Suprapubic skin (tissue), 4 donors: ENCODE measurements around the gene CD37. TPM values are rescaled to one million over a fixed set of nuclear protein-coding genes. Genes with fewer than 3 reads are reported as not detected.
A peak's percentile ranks its signal among the peaks of the same experiment; 100 is the strongest.
"Not testable (repeated sequence)": the region's sequence is repeated elsewhere in the genome, so short reads cannot be mapped to it uniquely, and the experiment has no call there.

Source experiments
- DNase-seq, 2 donors: peaks; one replicate each; pipeline ENCODE4 v3.0.0-alpha.2; 2019; ENCODE audit warnings: low spot score in 2 of 2
- H3K27ac ChIP-seq: fragments of 200-600 bp; sonication (generic); one replicate; pipeline ENCODE4 v1.5.1; 2019
- H3K27me3 ChIP-seq: fragments of 200-600 bp; sonication (generic); one replicate; pipeline ENCODE4 v1.5.1; 2019
- H3K36me3 ChIP-seq: fragments of 200-600 bp; sonication (generic); one replicate; pipeline ENCODE4 v1.5.1; 2019
- H3K4me1 ChIP-seq: fragments of 200-600 bp; sonication (generic); one replicate; pipeline ENCODE4 v1.5.1; 2019
- H3K4me3 ChIP-seq: fragments of 200-600 bp; sonication (generic); one replicate; pipeline ENCODE4 v1.5.1; 2019; ENCODE audit warnings: mild to moderate bottlenecking
- H3K9me3 ChIP-seq: fragments of 200-600 bp; sonication (generic); one replicate; pipeline ENCODE4 v1.5.1; 2019
- CTCF ChIP-seq, 2 donors: fragments of 200-600 bp in 1 of 2; fragments of 450-650 bp in 1 of 2; sonication (generic) in 1 of 2; IDR thresholded peaks; one replicate each; pipeline ENCODE4 v1.5.1; 2016 to 2019; ENCODE audit warnings: antibody characterized with exemption in 2 of 2, mild to moderate bottlenecking in 1 of 2, moderate library complexity in 1 of 2
- EP300 ChIP-seq: sonication (generic); formaldehyde crosslinking; IDR thresholded peaks from one replicate; pipeline ENCODE4 v1.6.1; 2017; ENCODE audit warnings: antibody characterized with exemption
- POLR2A ChIP-seq, 2 donors: fragments of 450-650 bp; IDR thresholded peaks; one replicate each; pipeline ENCODE4 v1.6.1; 2017; ENCODE audit warnings: antibody characterized with exemption in 2 of 2, mild to moderate bottlenecking in 2 of 2, moderate library complexity in 2 of 2
- POLR2AphosphoS5 ChIP-seq, 3 donors: sonication (generic); formaldehyde crosslinking; IDR thresholded peaks; one replicate each; pipeline ENCODE4 v1.6.1; 2017; ENCODE audit warnings: antibody characterized with exemption in 3 of 3
- WGBS: methylation state at CpG from one replicate; pipeline ENCODE4 v1.1.5; 2018; 5-methylcytosine and 5-hydroxymethylcytosine counted together
- total RNA-seq, 4 donors: library from RNA; depleted of rRNA; stranded (reverse); fragments of >200 nt; gene quantifications; one replicate each; pipeline ENCODE4 v1.1.0, GENCODE V29; 2016

The CD37 gene
- total RNA-seq, 4 donors from 2014 or later, result 2.9 to 25.7 (median 5.0) TPM

- Histone ChIP-seq H3K9me3 (no peaks in the 10 kb centered on the region), H3K27ac (peak within 1 kb of the TSS; percentile 93), H3K36me3 (peaks cover 8% of the 10 kb centered on the region), H3K4me1 (peaks cover 39% of the 10 kb centered on the region), H3K4me3 (peak within 1 kb of the TSS; percentile 79), H3K27me3 (no peaks in the 10 kb centered on the region)
- peak in 1 of 3 donors; percentile 18 for TF ChIP-seq POLR2AphosphoS5 (IDR thresholded peaks at IDR 0.05)
- TF ChIP-seq CTCF (IDR thresholded peaks at IDR 0.05), result no peak
- TF ChIP-seq EP300, result no peak
- TF ChIP-seq POLR2A (IDR thresholded peaks at IDR 0.05), result peak in 1 of 2 donors; percentile 44
- WGBS, result 3% methylated on average over 41 of the region's 46 CpGs
- DNase-seq, result peak; percentile 100
Measured at GRCh38 chr19:49363268-49364082, 28.3 kb downstream of the CD37 start, which contains the start of gene DKKL1. Gene DKKL1, plus strand, starts transcription at chr19:49363877. Its CDS starts 122 bp downstream, at chr19:49363999.

- no peak for TF ChIP-seq POLR2A (IDR thresholded peaks at IDR 0.05)
- TF ChIP-seq POLR2AphosphoS5 (IDR thresholded peaks at IDR 0.05), result no peak
- no peak for TF ChIP-seq EP300
- no peak for TF ChIP-seq CTCF (IDR thresholded peaks at IDR 0.05)
- peaks cover 1% of the 10 kb centered on the region for H3K36me3 ChIP-seq
- peaks cover 6% of the 10 kb centered on the region for H3K9me3 ChIP-seq
- WGBS, result 78% methylated on average over 27 of the region's 27 CpGs
- no peak overlapping the region for H3K27ac ChIP-seq
- H3K4me1 ChIP-seq, result peaks cover 39% of the 10 kb centered on the region
- H3K4me3 ChIP-seq, result peak overlapping the region; percentile 79
- DNase-seq, result no peak
- H3K27me3 ChIP-seq, result no peaks in the 10 kb centered on the region
Measured at GRCh38 chr19:49364083-49364737, 29.0 kb downstream of the CD37 start.

DNA sequence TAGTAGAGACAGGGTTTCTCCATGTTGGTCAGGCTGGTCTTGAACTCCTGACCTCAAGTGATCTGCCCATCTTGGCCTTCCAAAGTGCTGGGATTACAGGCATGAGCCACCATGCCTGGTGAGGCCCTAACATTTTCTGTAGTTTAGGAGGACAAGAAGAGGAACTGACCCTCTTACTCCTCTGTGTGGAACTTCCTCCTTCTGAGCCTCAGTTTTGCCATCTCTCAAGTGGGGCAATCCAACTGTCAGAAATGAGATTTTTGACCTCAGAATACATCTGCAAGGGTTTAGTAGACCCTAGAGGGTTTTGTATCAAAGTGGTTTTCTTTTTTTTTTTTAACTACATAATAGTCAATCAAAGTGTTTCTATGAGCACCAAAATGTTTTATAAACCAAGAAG lies 30.9 kb downstream of the CD37 start:
- Histone ChIP-seq H3K27ac (no peak overlapping the region), H3K4me3 (no peak overlapping the region), H3K9me3 (peaks cover 13% of the 10 kb centered on the region), H3K36me3 (no peaks in the 10 kb centered on the region), H3K4me1 (peaks cover 29% of the 10 kb centered on the region), H3K27me3 (no peaks in the 10 kb centered on the region)
- no peak for DNase-seq
- TF ChIP-seq POLR2A (IDR thresholded peaks at IDR 0.05) (no peak), CTCF (IDR thresholded peaks at IDR 0.05) (no peak), POLR2AphosphoS5 (IDR thresholded peaks at IDR 0.05) (no peak), EP300 (no peak)

DNA sequence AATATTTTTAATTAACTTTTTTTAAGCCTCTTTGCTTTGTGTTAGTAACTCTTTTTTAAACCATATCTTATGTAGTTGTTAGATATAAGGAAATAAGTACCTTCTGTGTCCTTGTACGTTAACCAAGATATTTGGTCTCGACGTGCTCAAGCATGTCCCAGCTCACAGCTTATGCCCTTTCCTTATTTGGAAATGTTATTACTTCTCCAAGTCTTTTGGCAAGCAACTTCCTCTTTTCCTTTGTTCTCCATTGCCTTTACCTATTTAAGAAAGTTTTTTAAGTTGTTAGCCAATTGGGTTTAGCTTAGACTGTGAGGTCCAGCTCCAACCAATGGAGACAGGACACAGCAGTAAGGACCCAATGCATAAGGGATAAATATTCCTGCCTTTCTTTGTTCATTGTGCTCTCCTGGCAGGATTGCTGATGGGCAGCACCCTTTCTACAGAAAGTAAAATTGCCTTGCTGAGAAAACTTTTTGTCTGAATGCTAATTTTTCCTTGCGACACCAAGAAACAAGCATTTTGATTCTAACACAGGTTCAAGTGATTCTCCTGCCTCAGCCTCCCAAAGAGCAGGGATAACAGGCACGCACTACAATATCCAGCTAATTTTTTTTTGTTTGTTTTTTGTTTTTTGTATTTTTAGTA lies 33.6 kb downstream of the CD37 start:
- peaks cover 2% of the 10 kb centered on the region for H3K4me1 ChIP-seq
- no peak for DNase-seq
- WGBS, result 82% methylated on average over 5 of the region's 5 CpGs
- H3K27ac ChIP-seq, result no peak overlapping the region
- H3K9me3 ChIP-seq, result peaks cover 13% of the 10 kb centered on the region
- H3K27me3 ChIP-seq, result no peaks in the 10 kb centered on the region
- H3K36me3 ChIP-seq, result no peaks in the 10 kb centered on the region
- TF ChIP-seq CTCF (IDR thresholded peaks at IDR 0.05), result no peak
- TF ChIP-seq POLR2A (IDR thresholded peaks at IDR 0.05), result no peak
- TF ChIP-seq POLR2AphosphoS5 (IDR thresholded peaks at IDR 0.05), result no peak
- no peak for TF ChIP-seq EP300
- H3K4me3 ChIP-seq, result no peak overlapping the region

- no peak for DNase-seq
- Histone ChIP-seq H3K9me3 (peaks cover 13% of the 10 kb centered on the region), H3K4me3 (no peak overlapping the region), H3K4me1 (no peaks in the 10 kb centered on the region), H3K27me3 (no peaks in the 10 kb centered on the region), H3K27ac (no peak overlapping the region), H3K36me3 (no peaks in the 10 kb centered on the region)
- TF ChIP-seq POLR2A (IDR thresholded peaks at IDR 0.05) (no peak), CTCF (IDR thresholded peaks at IDR 0.05) (no peak), POLR2AphosphoS5 (IDR thresholded peaks at IDR 0.05) (no peak), EP300 (no peak)
- 90% methylated on average over 3 of the region's 3 CpGs for WGBS
Measured at GRCh38 chr19:49371184-49371583, 36.0 kb downstream of the CD37 start.

GRCh38 chr19:49373174-49373573 lies 38.0 kb downstream of the CD37 start:
- H3K27ac ChIP-seq, H3K4me3 ChIP-seq, H3K27me3 ChIP-seq, H3K36me3 ChIP-seq, DNase-seq, H3K4me1 ChIP-seq: not testable (repeated sequence)
- 83% methylated on average over 3 of the region's 3 CpGs for WGBS
- peaks cover 13% of the 10 kb centered on the region for H3K9me3 ChIP-seq
